A549 (cell line): Measurements from ENCODE around the gene ZBTB46. TPM values are rescaled to one million over a fixed set of nuclear protein-coding genes. Genes with fewer than 3 reads are reported as not detected.

Experiments
- ATAC-seq, 2 experiments: fragments of 200-7000 bp in 1 of 2; fragments of >200 bp in 1 of 2; cut with Nextera tagmentation in 1 of 2; cut with Tn5 transposase in 1 of 2; 3 replicates each; pipeline versions ENCODE4 v1.8.0 to v1.9.1; 2018 to 2020; ENCODE audit warnings: mild to moderate bottlenecking in 1 of 2, moderate library complexity in 1 of 2
- CTCF ChIA-PET: fragments of 300-600 bp; sonication (Branson Sonifier 250); formaldehyde crosslinking; extraction: SDS; loops from one replicate; lab custom pipeline; 2021; ENCODE audit warnings: antibody characterized with exemption, inconsistent platforms; lab: Yijun Ruan, JAX
- POLR2A ChIA-PET: fragments of 350-600 bp; formaldehyde crosslinking; extraction: SDS; loops from one replicate; lab custom pipeline; 2021; ENCODE audit warnings: antibody characterized with exemption, inconsistent platforms; lab: Yijun Ruan, JAX
- DNase-seq, 2 experiments: peaks; one replicate each; pipeline versions ENCODE4 v3.0.0 to v3.0.0-alpha.2; 2011 to 2016; ENCODE audit warnings: low read depth in 1 of 2, low spot score in 1 of 2
- FAIRE-seq: peaks from 2 replicates; lab custom pipeline; 2011; peaks lifted over from hg19 to GRCh38; lab: Jason Lieb, UNC
- H3K27ac ChIP-seq, 2 experiments: fragments of >200 bp; sonication (Bioruptor Twin); formaldehyde crosslinking; 3 replicates each; pipeline ENCODE4 v1.5.1; 2016 to 2017
- H3K4me1 ChIP-seq: fragments of >200 bp; sonication (Bioruptor Twin); formaldehyde crosslinking; 3 replicates; pipeline ENCODE4 v1.6.1; 2016
- H3K4me2 ChIP-seq: fragments of >200 bp; sonication (Bioruptor Twin); formaldehyde crosslinking; 3 replicates; pipeline ENCODE4 v1.6.1; 2016
- H3K4me3 ChIP-seq: fragments of >200 bp; sonication (Bioruptor Twin); formaldehyde crosslinking; 3 replicates; pipeline ENCODE4 v1.5.1; 2016
- H3K9me3 ChIP-seq: fragments of >200 bp; sonication (Bioruptor Twin); formaldehyde crosslinking; 3 replicates; pipeline ENCODE4 v1.6.1; 2016
- ATOH8 ChIP-seq: fragments of 250-450 bp; sonication (Bioruptor Pico); IDR thresholded peaks from 2 replicates; pipeline ENCODE4 v1.5.0; 2020; ENCODE audit warnings: low read depth, mild to moderate bottlenecking, moderate library complexity
- CHD2 ChIP-seq: fragments of 150-350 bp; IDR thresholded peaks from 2 replicates; pipeline ENCODE4 v1.6.1; 2014; ENCODE audit warnings: low read length; ENCODE audit not compliant: partially characterized antibody
- CTCF ChIP-seq: fragments of >200 bp; sonication (Bioruptor Twin); formaldehyde crosslinking; IDR thresholded peaks from 3 replicates; pipeline ENCODE4 v1.5.1; 2016
- EHF ChIP-seq: fragments of 250-450 bp; sonication (Bioruptor Pico); IDR thresholded peaks from 2 replicates; pipeline ENCODE4 v1.5.0; 2020; ENCODE audit warnings: mild to moderate bottlenecking
- EHMT2 ChIP-seq: fragments of 200-600 bp; sonication (generic); IDR thresholded peaks from 2 replicates; pipeline ENCODE4 v1.6.1; 2016; ENCODE audit warnings: antibody characterized with exemption, low read depth, mild to moderate bottlenecking, moderate library complexity
- ELK1 ChIP-seq: fragments of 150-350 bp; IDR thresholded peaks from 2 replicates; pipeline ENCODE4 v1.6.1; 2014; ENCODE audit warnings: low read depth, mild to moderate bottlenecking, low read length
- EP300 ChIP-seq, 2 experiments: fragments of >200 bp; sonication (Bioruptor Twin); formaldehyde crosslinking; IDR thresholded peaks; 2 replicates in 1 of 2; 3 replicates in 1 of 2; pipeline ENCODE4 v1.6.1; 2016 to 2017
- FOSB ChIP-seq: fragments of 250-450 bp; sonication (Bioruptor Pico); IDR thresholded peaks from 2 replicates; pipeline ENCODE4 v1.5.0; 2020; ENCODE audit warnings: mild to moderate bottlenecking, moderate library complexity
- FOSL2 ChIP-seq, 2 experiments: fragments of 450-650 bp in 1 of 2; fragments of >200 bp in 1 of 2; sonication (Bioruptor Twin) in 1 of 2; formaldehyde crosslinking; IDR thresholded peaks; 2 replicates each; pipeline versions ENCODE4 v1.5.0 to v1.6.1; 2016 to 2020; ENCODE audit warnings: mild to moderate bottlenecking in 1 of 2, moderate library complexity in 1 of 2
- GATA3 ChIP-seq: IDR thresholded peaks from 2 replicates; pipeline ENCODE4 v1.6.1; 2012; ENCODE audit warnings: borderline replicate concordance
- HES2 ChIP-seq: fragments of >200 bp; sonication (Bioruptor Twin); formaldehyde crosslinking; IDR thresholded peaks from 2 replicates; pipeline ENCODE4 v1.6.1; 2016
- HOXA7 ChIP-seq: fragments of 250-450 bp; sonication (Bioruptor Pico); IDR thresholded peaks from 2 replicates; pipeline ENCODE4 v1.5.0; 2020; ENCODE audit warnings: mild to moderate bottlenecking, moderate library complexity
- JUN ChIP-seq, 2 experiments: fragments of >200 bp; sonication (Bioruptor Twin); formaldehyde crosslinking; IDR thresholded peaks; 2 replicates in 1 of 2; 3 replicates in 1 of 2; pipeline ENCODE4 v1.6.1; 2016 to 2017
- MAFK ChIP-seq: fragments of 450-650 bp; IDR thresholded peaks from 2 replicates; pipeline ENCODE4 v1.6.1; 2014; ENCODE audit not compliant: partially characterized antibody
- MAX ChIP-seq: IDR thresholded peaks from 2 replicates; pipeline ENCODE4 v1.6.1; 2012
- NFE2L2 ChIP-seq: fragments of 150-350 bp; conservative IDR thresholded peaks from 2 replicates; pipeline ENCODE4 v1.6.1; 2014; ENCODE audit warnings: low read length
- PHF8 ChIP-seq: fragments of 200-600 bp; sonication (generic); IDR thresholded peaks from 2 replicates; pipeline ENCODE4 v1.6.1; 2016; ENCODE audit warnings: low read depth, mild to moderate bottlenecking, antibody characterized with exemption, moderate library complexity, borderline replicate concordance
- REST ChIP-seq: fragments of 200-600 bp; sonication (generic); IDR thresholded peaks from 2 replicates; pipeline ENCODE4 v1.6.1; 2016; ENCODE audit warnings: antibody characterized with exemption, mild to moderate bottlenecking, moderate library complexity
- RFX5 ChIP-seq: fragments of 450-650 bp; IDR thresholded peaks from 2 replicates; pipeline ENCODE4 v1.7.1; 2014; ENCODE audit warnings: antibody characterized with exemption, mild to moderate bottlenecking, moderate library complexity
- SREBF2 ChIP-seq: fragments of 450-650 bp; IDR thresholded peaks from 2 replicates; pipeline ENCODE4 v1.6.1; 2014; ENCODE audit warnings: mild to moderate bottlenecking, moderate library complexity
- TFCP2L1 ChIP-seq: fragments of 250-450 bp; sonication (Bioruptor Pico); IDR thresholded peaks from 2 replicates; pipeline ENCODE4 v1.5.0; 2021; ENCODE audit warnings: mild to moderate bottlenecking
- ZC3H11A ChIP-seq: fragments of 450-650 bp; IDR thresholded peaks from 2 replicates; pipeline ENCODE4 v1.6.1; 2014; ENCODE audit warnings: antibody characterized with exemption, mild to moderate bottlenecking
- WGBS: methylation state at CpG from one replicate; pipeline ENCODE4 v1.1.6; 2017; ENCODE audit errors: missing lambda C conversion rate; 5-methylcytosine and 5-hydroxymethylcytosine counted together
- polyA plus RNA-seq, 4 experiments: library from polyadenylated mRNA; depleted of rRNA in 3 of 4; stranded (reverse); fragments of >200 nt; fragmentation: RNase III in 1 of 4; extraction: RNeasy Plus Mini Kit Qiagen cat#74134 plus additional on column Dnase treatment in 1 of 4; gene quantifications; 2 replicates in 3 of 4; 3 replicates in 1 of 4; pipeline ENCODE4 v1.2.3, GENCODE V29; 2011 to 2017

ZBTB46 gene
- polyA plus RNA-seq, 2 of the 4 experiments (the other 2 are of a cell fraction) = 0.17 to 0.43 TPM

- no CpG with 5 or more reads among the region's 55 CpGs for WGBS
- no peak for FAIRE-seq
- CTCF ChIA-PET = interaction anchor here (1.1 kb wide), 1 partner anchor 13 kb away, joined by 5 read pairs; no protein-coding TSS in a partner anchor
- ATAC-seq = no peak
- TF ChIP-seq HES2 = no peak
- no peak for TF ChIP-seq MAFK
- no peak for TF ChIP-seq JUN (IDR thresholded peaks at IDR 0.05)
- TF ChIP-seq FOSL2 (IDR thresholded peaks at IDR 0.05) = no peak
- TF ChIP-seq FOSL2 (CRISPR knock-in tag; IDR thresholded peaks at IDR 0.05) = no peak
- no peak for TF ChIP-seq ATOH8
- TF ChIP-seq EHMT2 = no peak
- no peak for TF ChIP-seq EP300 (IDR thresholded peaks at IDR 0.05)
- TF ChIP-seq RFX5 = no peak
- TF ChIP-seq CHD2 = no peak
- H3K27ac ChIP-seq = peak overlapping the region; percentile 78 to 88
- peaks cover 23% of the 10 kb centered on the region for H3K4me1 ChIP-seq
- peak overlapping the region; percentile 99 for H3K4me3 ChIP-seq
- peak overlapping the region; percentile 100 for H3K4me2 ChIP-seq
- DNase-seq = no peak
- H3K9me3 ChIP-seq = no peaks in the 10 kb centered on the region
- POLR2A ChIA-PET = no interaction called here
Measured at GRCh38 chr20:63831646-63831992, 555 bp upstream of the ZBTB46 start.

- 61% methylated on average over 29 of the region's 99 CpGs for WGBS
- ChIA-PET POLR2A (no interaction called here), CTCF (interaction anchor here (0.6 to 1.4 kb wide), 3 partner anchors 12 to 180 kb away, joined by 3 to 5 read pairs (median 3); no protein-coding TSS in a partner anchor)
- Histone ChIP-seq H3K9me3 (no peaks in the 10 kb centered on the region), H3K4me2 (peak overlapping the region; percentile 100), H3K27ac (peak overlapping the region; percentile 64 to 84; a peak in 5 of 6 replicates), H3K4me3 (peak overlapping the region; percentile 99), H3K4me1 (peaks cover 19% of the 10 kb centered on the region)
- no peak for ATAC-seq
- no peak for FAIRE-seq
- DNase-seq = no peak
- TF ChIP-seq RFX5 (no peak), ZC3H11A (no peak), FOSB (CRISPR knock-in tag) (no peak), NFE2L2 (no peak), GATA3 (no peak), PHF8 (no peak), EHF (CRISPR knock-in tag) (no peak), ELK1 (no peak), REST (no peak), MAX (no peak), TFCP2L1 (no peak), SREBF2 (no peak), HOXA7 (no peak), CTCF (no peak), MAFK (no peak)
- TF ChIP-seq, all 56 proteins: peak for 0
Measured at GRCh38 chr20:63829945-63830835, 874 bp downstream of the ZBTB46 start.
